LNCaP clone FGC (cell line): Measurements from ENCODE around the gene N4BP3.
"Not testable (repeated sequence)": the region's sequence is repeated elsewhere in the genome, so short reads cannot be mapped to it uniquely, and the experiment has no call there.

Experiments
- DNase-seq: peaks from one replicate; pipeline ENCODE4 v3.0.0-alpha.2; 2011; ENCODE audit warnings: low read depth
- H3K4me3 ChIP-seq: 2 replicates; pipeline ENCODE4 v1.5.1; 2011; ENCODE audit warnings: mild to moderate bottlenecking, low read depth, low read length, control low read depth
- TF ChIP-seq, protein P1 (sequence below): IDR thresholded peaks from 2 replicates; pipeline ENCODE4 v1.5.1; 2012; ENCODE audit warnings: mild to moderate bottlenecking; ENCODE audit not compliant: control insufficient read depth, insufficient read depth; ENCODE audit errors: extremely low read depth

Gene N4BP3

DNA sequence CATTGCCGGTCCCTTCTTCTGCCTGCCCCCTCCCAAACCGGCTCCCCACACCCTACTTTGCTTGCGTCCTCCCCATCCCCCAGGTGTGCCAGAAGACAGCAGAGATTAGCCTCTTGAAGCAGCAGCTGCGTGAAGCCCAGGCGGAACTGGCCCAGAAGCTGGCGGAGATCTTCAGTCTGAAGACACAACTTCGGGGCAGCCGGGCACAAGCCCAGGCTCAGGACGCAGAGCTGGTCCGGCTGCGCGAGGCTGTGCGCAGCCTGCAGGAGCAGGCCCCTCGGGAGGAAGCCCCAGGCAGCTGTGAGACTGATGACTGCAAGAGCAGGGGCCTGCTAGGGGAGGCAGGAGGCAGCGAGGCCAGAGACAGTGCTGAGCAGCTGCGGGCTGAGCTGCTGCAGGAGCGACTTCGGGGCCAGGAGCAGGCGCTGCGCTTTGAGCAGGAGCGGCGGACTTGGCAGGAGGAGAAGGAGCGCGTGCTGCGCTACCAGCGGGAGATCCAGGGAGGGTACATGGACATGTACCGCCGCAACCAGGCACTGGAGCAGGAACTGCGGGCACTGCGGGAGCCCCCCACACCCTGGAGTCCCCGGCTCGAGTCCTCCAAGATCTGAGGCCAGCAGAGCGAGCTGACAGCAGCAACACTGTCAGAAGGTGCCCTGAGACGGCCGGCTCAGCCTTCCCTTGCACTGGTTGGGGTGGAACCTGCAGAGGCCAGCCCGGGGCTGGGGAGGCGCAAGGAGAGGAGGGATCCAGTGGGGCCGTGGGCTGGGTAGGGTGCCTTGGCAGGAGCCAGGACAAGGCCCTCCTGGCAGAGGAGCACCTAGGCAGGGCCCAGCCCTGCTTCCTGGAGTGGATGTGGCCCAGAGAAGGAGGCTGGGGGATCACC, 8.3 kb downstream of the N4BP3 start:
- no peak for DNase-seq
- TF ChIP-seq, protein P1, sequence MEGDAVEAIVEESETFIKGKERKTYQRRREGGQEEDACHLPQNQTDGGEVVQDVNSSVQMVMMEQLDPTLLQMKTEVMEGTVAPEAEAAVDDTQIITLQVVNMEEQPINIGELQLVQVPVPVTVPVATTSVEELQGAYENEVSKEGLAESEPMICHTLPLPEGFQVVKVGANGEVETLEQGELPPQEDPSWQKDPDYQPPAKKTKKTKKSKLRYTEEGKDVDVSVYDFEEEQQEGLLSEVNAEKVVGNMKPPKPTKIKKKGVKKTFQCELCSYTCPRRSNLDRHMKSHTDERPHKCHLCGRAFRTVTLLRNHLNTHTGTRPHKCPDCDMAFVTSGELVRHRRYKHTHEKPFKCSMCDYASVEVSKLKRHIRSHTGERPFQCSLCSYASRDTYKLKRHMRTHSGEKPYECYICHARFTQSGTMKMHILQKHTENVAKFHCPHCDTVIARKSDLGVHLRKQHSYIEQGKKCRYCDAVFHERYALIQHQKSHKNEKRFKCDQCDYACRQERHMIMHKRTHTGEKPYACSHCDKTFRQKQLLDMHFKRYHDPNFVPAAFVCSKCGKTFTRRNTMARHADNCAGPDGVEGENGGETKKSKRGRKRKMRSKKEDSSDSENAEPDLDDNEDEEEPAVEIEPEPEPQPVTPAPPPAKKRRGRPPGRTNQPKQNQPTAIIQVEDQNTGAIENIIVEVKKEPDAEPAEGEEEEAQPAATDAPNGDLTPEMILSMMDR, result no peak
- peak overlapping the region; percentile 41 for H3K4me3 ChIP-seq

DNA sequence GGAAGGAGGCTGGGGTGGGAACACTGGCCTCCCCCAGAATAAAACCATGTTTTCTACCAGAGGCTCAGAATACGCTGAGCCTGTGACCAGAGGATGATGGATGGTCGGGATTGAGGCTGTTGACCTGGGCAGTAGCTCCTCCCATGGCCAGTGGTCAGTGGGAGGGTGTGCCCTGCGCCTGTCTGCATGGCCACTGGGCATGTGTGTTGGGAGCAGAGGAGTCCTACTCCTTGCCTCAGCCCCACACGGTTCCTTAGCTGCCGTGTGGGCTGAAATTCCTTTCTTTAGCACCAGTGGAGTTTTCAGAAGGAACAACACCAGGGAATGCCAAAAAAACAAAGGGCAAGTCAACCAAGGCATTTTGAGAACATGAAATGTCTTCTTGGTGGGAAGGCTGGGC, 9.0 kb downstream of the N4BP3 start:
- no peak overlapping the region for H3K4me3 ChIP-seq
- no peak for DNase-seq
- TF ChIP-seq, protein P1, result no peak

DNA sequence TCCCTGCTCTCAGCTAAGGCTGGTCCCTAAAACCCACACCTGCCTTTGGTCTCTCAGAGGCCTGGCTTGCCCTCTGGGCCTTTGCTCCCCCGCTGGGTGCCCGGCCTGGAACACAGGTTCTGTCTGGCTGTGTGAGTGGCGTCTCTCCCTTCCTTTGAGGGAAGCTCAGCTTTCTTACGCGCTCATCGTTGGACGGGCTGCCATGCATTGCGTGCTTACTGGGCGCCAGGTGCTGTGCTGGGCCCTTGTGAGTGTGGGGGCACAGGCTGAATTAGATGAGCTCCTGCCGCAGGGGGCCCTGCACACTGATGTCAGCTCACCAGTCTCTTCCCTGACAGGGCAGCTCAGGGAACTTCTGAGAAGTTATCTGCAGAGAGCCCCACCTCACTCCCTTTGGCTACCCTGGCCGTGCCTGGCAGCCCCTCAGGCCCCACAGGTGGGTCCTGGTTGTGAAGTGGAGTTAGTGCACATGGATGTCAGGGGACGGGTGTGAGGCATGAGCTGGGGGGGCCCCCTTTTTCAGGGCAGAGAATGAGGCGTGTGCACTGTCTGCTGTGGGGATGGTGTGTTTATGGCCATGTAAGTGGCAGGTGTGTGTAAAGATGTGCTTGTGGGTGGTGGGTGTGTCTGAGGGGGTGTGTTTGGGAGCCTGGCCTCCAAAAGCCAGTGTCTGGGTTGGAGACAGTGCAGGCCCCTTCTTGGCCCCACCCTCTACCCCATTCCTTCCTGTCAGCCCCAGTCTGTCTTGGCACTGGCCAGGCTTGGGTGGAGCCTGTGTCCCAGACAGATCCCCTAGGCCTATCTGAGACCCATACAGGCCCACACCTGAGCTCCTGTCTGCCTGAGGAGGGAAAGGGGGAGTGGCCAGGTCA, 10.0 kb downstream of the N4BP3 start:
- TF ChIP-seq, protein P1, result no peak
- DNase-seq, result peak; percentile 7
- H3K4me3 ChIP-seq, result no peak overlapping the region

- DNase-seq, result peak; percentile 62
- TF ChIP-seq, protein P1, result no peak
- H3K4me3 ChIP-seq, result no peak overlapping the region
Measured at GRCh38 chr5:178123966-178124925, 10.9 kb downstream of the N4BP3 start.

- TF ChIP-seq, protein P1, result no peak
- no peak for DNase-seq
- H3K4me3 ChIP-seq, result no peak overlapping the region
Measured at GRCh38 chr5:178125253-178125906, 12.0 kb downstream of the N4BP3 start.

GRCh38 chr5:178126556-178126955, 13.2 kb downstream of the N4BP3 start:
- no peak overlapping the region for H3K4me3 ChIP-seq
- TF ChIP-seq, protein P1, result no peak
- no peak for DNase-seq

DNA sequence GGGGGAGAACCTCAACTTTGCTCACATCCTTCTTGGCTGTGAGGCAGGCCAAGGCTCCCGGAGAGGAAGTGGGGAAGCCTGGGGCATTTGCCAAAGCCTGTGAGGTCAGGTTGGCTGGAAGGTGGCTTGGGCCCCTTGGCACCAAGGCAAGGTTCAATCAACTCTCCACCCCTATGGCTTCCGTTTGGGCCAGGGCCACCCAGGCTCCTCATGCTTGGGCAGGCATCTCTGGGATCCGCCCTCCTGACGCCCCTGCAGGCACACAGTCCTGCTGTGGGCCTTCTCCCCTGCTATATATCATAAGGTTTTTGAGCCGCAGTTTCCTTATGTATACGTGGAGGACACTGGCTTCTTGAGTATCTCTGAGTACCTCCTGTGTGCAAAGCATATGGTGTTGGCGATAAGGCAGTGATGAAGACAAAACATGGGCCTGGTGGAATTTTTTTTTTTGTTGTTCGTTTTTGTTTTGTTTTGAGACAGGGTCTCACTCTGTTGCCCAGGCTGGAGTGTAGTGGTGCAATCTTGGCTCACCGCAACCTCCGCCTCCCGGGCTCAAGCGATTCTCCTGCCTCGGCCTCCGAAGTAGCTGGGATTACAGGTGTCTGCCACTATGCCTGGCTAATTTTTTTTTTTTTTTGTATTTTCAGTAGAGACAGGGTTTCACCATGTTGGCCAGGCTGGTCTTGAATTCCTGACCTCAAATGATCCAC, 14.1 kb downstream of the N4BP3 start:
- not testable (repeated sequence) for H3K4me3 ChIP-seq, DNase-seq
